Right ventricle myocardium superior (tissue), 1 donor: ENCODE data around the gene ATP8B4. TPM values are rescaled to one million over a fixed set of nuclear protein-coding genes. Genes with fewer than 3 reads are reported as not detected.
A peak's percentile ranks its signal among the peaks of the same experiment; 100 is the strongest.

Source experiments
- ATAC-seq: fragments of 200-7000 bp; cut with Tn5 transposase; one replicate; pipeline ENCODE4 v1.9.1; 2020; ENCODE audit warnings: mild to moderate bottlenecking; ENCODE audit not compliant: poor library complexity
- DNase-seq: peaks from one replicate; pipeline ENCODE4 v3.0.0-alpha.2; 2020
- intact Hi-C: fragments of 100-400 bp; cut with DNase I; formaldehyde crosslinking; loops from one replicate; pipeline ENCODE4 v1.11.2; 2022
- total RNA-seq: library from RNA; stranded (reverse); fragmentation: NEBNext Ultra II Directional; extraction: Animal tissue kit (Norgen Biotek cat#: 25700); gene quantifications from one replicate; pipeline ENCODE4 v1.2.1, GENCODE V29; 2021
- donor health status: DM: no; HTN: yes; CAD: no; lungs with severe emphysema.

The ATP8B4 gene
- total RNA-seq, 1 donor from 2014 or later, result 3.6 TPM

DNA sequence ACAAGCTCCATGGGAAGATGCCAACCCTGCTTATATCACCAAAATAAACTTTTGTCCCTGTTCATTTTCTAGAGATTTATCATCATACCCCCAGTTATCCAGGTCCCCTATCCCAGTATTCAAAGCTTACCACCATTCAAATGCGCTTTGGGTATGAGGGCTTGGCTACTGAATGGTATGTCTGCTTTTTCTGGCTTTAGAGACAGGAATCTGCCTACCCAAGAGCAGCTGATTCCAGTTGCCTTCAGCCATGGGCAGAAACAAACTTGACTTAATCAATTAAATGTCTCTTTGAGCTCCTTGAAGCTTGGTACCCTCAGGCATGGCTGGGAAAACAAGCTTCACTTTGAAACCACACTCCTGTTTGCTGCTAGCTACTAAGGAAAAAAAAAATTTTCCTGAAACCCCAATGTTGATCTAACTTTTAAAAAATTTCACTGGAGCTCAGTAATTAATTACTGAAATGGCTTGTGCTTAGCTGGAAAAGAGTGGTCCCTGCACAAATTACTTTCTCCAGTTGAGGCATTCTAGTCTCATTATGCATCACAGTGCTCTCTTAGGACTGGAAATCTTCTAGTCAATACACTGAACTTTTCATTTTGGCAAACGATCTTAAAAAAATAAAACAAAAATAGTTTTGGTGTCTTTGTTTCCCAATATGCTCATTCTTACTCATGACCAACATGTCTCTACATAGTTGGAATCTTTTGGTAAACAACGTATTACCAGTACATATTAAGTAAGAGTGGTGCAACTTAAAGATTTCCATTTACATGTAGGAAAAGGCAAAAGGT is 255.4 kb downstream of the ATP8B4 start:
- intact Hi-C loops, result no loop called here
- ATAC-seq, result no peak
- DNase-seq, result no peak

DNA sequence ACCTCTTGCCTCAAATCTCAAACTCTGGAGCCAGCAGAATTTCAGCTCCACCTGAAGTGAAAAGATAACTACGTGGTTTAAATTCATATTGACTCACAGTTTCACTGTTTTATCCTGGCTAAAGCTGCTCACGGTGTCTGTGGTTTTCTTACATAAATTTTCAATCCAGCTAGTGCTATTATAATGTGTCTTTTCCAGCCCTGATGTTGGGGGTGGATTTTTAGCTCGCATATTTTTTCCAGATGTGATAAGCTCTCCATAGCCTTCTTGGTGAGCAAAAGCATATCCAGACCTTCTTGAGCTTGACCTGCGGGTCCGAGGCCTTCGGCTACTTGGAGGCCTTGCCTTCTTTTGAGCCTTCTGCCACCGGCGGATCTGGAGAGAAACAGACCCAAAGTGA is 258.9 kb downstream of the ATP8B4 start:
- DNase-seq (no peak), ATAC-seq (no peak)
- intact Hi-C loops, result no loop called here

DNA sequence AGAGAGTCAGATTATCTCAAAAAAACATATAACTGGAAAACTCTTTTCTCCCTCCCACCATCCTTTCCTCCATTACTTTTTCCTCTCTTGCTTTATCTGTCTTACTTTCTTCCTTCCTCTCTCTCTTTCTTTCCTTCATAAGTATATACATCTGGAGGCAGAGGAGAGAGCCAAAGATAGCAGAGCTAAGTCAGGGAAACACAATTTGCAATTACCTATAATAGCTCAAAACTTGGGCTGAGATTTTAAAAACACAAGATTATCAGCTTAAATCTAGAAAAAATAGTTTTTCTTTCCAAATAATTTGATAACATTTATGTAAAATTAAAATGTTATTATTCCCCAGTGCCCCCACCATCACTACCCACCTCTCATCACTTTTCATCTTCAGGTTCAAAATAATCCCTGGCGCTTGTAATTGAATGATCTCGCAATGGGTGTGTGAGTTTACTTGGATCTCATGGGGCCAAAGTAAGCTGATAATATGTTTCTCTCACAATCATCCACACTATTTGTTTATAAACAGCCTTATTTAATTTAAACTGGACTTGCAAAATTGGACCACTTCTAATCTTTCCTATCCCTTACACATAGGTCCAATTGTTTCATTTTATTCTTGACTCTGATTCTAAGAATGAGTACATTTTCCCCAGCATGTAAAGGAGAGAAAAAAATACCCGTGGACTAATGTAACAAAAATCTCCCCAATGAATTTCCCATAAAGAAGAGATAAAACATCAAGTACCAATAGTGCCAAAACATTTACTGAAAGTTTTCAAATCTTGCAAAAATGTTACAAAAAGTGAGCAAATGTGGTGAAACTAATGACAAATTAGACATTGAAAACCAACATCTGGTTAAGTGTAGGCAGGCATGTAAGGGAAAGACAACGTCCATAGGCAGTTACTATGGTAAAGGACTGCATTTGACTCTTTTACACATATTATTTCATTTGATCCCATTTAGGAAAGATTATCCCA is 261.2 kb downstream of the ATP8B4 start:
- intact Hi-C loops, result no loop called here
- peak; percentile 31 for ATAC-seq
- DNase-seq, result no peak

DNA sequence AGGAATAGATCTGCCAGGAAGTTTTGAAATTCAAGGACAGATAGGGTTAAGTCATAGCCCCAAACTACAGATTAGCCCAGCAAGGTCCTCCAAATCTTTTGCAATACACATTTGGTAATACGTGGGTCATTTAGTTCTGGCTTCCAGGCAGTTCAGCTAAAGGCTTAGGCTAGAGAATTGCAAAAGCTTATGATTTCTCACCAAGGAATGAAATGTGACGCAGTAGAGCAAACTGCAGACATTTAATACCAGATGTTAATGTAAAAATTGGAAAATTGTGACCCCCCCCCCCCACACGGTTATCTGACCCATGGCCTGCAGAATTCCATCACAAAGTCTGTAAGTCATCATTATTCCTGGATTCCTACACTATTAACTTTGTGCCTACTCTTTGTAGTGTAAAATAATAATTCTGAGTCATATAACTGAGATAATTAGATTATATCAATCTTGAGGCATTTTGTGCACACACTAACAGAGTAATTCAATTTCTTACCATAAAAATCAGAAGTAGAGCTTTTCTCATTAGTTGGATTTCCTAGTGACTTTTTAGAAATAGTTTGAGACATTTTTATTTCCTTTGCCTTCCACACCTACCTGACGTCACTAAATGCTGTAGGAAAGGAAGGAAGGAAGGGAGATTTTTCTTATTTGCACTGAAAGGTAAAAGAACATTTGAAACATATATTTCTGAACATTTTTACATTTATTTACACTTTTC is 263.0 kb downstream of the ATP8B4 start:
- ATAC-seq, result peak; percentile 87
- intact Hi-C loops, result no loop called here
- DNase-seq, result no peak

DNA sequence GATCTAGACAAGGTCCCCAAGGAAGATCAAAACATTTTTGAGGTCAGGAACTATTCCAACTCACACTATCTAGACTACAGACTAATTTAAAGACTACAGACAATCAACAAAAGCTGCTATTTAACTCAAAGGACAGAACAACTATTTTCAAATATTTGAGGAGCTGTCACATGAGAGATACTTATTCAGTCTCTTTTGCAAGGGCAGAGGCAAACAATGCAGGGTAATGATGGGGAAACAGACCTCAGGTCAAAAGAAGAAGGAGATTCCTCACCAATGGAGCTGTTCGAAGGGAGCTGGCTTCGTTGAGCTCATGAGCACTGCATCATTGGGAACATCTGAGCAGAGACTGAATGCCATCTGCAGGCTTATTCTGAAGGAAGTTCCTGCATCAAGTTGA is 266.3 kb downstream of the ATP8B4 start:
- intact Hi-C loops, result no loop called here
- ATAC-seq, result no peak

DNA sequence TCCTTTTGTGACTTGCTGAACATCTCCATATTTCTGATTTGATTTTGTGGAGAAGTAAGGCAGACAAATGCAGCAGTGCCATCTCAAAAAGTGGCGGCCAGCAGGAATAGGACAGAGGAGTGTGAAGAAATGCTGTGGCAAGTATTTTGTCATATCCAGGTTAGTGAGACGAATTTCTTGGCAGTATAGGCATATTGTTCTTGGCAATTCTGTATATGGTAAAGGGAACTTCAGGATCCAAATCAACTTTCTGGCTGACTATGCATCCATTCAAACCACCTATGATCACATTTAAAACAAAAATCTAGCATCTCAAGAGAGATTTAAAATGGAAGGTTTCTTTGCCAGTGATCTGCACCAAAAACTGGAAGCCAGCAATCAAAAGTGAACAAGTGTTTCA is 270.2 kb downstream of the ATP8B4 start:
- no peak for DNase-seq
- intact Hi-C loops, result no loop called here
- ATAC-seq, result no peak

More for the DNA sequence above, 266.3 kb downstream of the ATP8B4 start:
- no peak for DNase-seq

DNA sequence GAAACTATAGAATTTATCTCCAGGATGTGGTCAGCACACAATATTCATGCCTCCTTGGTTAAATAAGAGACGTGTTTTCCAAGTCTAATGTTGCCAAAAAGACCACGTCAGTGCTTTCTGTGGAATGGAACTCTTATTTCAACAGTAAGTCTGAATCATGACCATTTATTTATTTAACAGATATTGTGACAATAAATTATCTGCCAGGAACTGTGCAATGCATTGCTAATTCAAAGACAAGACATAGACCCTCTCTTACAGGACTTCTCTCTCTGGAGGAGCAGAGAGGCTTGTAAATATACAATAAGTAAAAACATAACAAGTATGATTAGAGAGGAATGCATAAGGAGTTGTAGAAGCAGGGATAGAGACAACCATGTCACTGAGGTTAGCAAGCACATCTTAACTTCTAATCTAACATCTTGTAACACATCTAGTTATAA is 270.7 kb downstream of the ATP8B4 start:
- peak; percentile 57 for ATAC-seq
- intact Hi-C loops, result no loop called here

DNA sequence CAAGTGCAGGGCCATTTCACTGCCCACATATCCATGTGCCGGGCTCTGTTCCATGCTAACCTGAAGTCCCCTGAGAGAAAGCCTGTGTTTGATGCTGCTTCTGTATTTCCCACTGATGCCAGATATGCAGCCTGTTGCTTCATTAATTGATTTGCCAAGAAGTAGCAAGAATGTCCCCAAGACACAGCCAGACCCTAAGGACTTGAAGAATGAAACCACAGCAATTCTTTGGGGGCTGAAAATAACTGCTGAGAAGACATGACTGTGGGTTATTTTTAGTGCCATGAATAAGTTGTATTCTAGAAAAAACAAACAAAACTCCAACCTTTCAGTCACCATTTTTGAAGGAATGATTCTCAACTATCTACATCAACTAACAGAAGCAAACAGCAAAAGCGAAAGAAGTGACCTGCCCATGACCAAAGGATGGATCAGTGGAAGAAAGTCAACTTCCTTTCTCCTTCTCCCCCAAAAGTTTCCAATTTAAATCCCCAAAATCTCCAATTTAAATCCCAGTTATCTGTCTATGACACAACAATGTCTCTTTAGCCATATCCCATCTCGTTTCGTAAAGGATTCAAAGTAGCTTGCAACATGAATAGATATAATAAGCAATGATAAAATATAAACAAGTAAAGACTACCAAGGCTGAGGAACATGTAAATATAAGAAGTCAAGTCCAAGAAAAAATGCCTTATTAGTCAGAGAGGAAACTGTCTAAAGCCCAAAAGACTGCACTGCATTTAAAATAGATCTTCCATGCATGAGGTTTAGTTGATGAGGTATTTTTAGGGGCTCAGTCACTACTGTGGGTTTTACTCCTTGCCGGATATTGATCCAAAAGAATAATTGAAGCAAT is 271.4 kb downstream of the ATP8B4 start:
- intact Hi-C loops, result no loop called here
- no peak for ATAC-seq

More for the DNA sequence above, 270.7 kb downstream of the ATP8B4 start:
- DNase-seq, result no peak

DNA sequence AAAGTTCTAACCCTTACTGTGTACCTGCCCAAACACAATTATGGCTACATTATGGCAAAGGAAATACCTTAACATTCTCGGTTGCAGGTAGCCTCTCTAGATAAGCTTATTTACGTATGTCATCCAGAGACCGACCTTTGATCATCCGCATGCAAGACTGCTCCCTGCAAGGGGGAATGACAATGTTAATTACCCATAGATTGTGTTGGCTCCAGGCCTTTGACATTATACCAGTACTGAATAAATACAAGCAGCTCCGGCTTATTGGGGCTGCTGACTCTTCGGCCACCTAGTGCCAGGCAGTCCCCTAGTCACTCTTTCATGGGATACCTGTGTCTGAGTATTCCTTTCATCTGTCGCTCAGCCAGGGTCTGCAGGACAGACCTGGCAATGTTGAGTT is 274.6 kb downstream of the ATP8B4 start:
- ATAC-seq, result no peak
- intact Hi-C loops, result no loop called here
- DNase-seq, result no peak

More for the DNA sequence above, 271.4 kb downstream of the ATP8B4 start:
- no peak for DNase-seq

DNA sequence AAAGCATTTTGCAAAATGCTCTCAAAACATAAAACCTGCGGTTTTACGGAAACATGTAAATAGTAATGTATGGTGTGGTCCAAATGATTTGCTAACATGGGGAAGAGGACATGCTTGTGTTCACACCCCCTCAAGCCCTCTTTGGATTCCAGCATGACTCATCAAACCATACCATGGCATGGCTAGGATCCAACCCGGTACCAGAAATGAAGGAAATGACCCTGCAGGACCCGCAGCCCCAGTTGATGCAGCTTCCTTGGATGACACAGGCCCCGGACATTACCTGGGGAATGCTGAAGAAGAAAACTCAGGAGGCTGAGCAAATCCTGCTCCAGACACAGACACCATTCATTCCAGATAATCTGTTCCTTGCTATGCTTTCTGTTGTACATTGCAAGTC is 275.3 kb downstream of the ATP8B4 start:
- DNase-seq (no peak), ATAC-seq (no peak)
- intact Hi-C loops, result no loop called here

DNA sequence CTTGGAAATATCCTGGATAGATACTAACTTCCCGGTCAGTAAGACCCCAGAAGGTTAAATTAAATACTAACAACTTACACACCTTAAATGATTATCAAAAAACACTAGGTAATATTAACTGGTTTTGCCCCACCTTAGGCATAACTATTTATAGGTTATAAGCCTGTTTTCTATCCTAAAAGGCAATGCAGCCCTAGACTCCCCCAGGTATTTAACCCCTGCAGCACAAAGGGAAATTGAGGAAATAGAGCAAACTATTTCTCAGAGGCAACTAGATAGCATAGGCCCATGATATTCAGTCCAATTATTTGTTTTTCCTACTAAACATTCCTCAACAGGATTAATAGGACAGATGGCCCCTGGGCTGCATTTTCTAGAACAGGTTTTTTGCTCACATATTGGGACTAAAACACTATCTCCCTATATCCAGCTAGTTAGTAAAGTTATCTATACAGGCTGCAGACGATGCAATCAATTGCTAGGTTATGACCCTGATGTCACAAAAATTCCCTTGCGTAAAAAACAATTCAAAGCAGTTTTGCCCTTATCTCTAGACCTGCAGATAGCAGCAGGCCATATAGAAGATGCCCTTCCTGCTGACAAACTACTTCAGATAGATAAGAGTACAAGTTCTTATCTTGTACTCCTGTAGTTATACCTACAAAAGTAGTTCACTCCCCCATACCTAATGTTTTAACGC is 276.9 kb downstream of the ATP8B4 start:
- DNase-seq (no peak), ATAC-seq (no peak)
- intact Hi-C loops, result no loop called here

DNA sequence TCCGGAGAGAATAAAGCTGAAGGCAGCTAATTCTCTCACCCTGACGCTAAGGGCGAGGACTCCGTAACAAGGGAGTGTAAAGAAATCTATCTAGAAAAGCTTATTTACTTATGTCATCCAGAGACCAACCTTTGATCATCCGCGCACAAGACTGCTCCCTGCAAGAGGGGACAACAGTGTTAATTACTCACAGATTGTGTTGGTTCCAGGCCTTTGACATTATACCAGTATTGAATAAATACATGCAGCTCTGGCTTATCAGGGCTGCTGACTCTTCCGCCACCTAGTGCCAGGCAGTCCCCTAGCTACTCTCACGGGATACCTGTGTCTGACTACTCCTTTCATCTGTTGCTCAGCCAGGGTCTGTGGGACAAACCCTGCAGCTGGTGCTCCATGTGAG is 286.5 kb downstream of the ATP8B4 start:
- DNase-seq, result no peak
- intact Hi-C loops, result no loop called here
- ATAC-seq, result peak; percentile 34

DNA sequence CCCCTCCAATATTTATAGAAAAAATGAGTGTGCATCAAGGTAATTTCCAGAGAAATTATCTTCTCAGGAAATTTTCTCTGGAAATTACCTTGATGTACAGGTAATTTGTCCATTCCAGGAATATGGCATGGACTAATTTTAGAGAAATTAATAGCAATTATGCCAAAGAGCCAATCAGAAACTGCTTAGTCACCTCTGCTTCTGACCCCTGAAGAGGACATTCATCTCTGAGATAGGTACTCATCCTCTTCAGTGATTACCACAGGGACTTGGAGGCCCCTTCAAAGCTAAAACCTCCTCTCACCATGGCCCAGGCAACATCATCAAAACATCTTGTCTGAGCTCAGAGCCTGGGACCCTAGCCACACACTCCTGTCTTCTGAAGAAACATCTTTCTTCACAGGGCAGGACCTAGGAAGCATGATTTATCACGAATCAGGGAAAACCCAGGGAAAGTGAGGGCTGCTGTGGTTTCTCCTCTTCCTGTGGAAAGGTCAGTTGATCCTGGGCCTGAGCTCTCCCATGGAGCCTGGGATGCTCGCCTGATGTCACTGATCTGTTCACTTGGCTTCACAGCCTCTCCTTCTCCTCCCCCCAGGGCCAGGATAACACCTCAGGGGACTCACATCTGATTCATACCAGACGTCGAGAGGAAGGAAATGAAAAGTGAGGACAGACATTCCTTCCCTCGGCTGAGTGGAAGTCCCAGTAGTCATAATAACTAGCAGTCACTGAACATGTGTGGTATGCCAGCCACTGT is 287.6 kb downstream of the ATP8B4 start:
- DNase-seq (peak; percentile 53), ATAC-seq (peak; percentile 87)
- intact Hi-C loops, result no loop called here

DNA sequence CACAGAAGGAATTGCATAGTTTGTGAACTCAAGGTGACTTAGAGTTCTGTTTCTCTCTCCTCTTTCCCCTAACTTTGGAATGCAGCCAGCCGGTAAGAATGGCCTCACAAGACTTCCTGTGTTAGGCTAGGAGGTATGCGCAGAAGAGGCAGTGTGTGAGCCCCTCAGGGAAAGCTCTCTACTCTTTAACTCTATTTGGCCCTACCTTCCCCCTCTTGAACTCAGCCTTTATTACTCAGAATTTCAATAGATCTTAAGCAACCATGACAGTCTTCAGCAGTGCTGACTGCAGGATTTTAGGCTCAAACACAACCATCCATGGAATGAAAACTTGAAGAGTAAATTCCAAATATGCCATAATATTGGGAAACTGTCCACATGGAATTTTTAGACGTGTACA is 288.6 kb downstream of the ATP8B4 start:
- no peak for DNase-seq
- no peak for ATAC-seq
- intact Hi-C loops, result no loop called here

DNA sequence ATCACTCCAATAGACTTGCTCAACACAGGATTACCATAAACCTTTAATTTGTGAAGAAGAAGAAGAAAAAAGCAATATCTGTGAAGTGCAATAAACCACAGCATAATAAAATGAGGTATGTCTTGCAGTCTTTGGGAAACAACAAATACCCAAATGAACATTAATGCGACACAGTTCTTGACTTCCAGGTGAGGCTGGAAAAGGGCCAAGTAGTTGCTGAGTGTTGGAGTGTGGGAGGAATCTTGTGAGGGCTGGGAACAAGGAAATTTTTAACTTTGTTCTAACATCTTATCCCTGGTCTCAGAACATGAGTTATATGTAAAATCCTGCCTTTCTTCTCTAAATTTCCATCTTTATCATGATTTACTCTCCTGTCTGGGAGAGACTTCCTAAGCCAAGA is 291.7 kb downstream of the ATP8B4 start:
- ATAC-seq (no peak), DNase-seq (no peak)
- intact Hi-C loops, result no loop called here

DNA sequence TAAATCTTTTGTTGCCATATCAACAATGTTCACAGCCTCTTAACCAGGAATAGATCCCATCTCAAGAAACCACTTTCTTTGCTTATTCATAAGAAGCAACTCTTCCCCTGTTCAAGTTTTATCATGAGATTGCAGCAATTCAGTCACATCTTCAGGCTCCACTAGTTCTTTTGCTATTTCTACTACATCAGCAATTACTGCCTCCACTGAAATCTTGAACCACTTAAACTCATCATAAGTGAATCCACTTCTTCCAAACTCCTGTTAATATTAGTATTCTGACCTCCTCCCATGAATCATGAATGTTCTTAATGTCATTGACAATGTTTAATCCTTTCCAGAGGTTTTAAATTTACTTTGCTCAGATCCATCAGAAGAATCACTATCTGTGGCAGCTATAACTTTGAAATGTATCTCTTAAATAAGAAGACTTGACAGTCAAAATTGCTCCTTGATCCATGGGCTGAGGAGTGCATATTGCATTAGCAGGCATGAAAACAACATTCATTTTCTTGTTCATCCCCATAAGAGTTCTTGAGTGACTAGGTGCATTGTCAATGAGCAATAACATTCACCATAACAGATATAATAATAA is 292.3 kb downstream of the ATP8B4 start:
- DNase-seq (no peak), ATAC-seq (no peak)
- intact Hi-C loops, result no loop called here

DNA sequence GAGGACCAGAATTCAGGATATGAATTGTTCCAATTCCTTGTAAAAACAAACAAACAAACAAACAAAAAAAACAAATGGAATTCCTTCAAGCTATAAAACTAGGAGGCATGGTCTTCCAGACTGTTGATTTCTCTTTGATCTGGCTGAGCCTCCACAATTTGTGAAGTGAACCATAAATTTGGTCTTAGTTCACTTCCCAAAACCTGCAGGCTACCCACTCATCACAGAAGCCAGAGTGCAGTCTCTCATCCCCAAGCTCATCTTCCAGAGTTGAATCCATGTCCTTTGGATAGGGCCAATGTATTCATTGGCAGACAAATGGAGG is 294.3 kb downstream of the ATP8B4 start:
- ATAC-seq (no peak), DNase-seq (no peak)
- intact Hi-C loops, result no loop called here
